HCT116 (cell line): ENCODE measurements around the gene PIK3IP1.

Source experiments
- CEBPB ChIP-seq: IDR thresholded peaks from 2 replicates; pipeline ENCODE4 v1.6.1; 2012; ENCODE audit warnings: low read depth
- CTCF ChIP-seq, 3 experiments: fragments of 200-600 bp in 1 of 3; sonication (generic) in 1 of 3; IDR thresholded peaks in 2 of 3; conservative IDR thresholded peaks in 1 of 3; 2 replicates each; pipeline ENCODE4 v1.5.1; 2012 to 2017; ENCODE audit warnings: low read depth in 2 of 3, low read length in 2 of 3, antibody characterized with exemption in 1 of 3, borderline replicate concordance in 1 of 3, control low read depth in 1 of 3, mild to moderate bottlenecking in 1 of 3, mixed read lengths in 1 of 3, mixed run types in 1 of 3, moderate library complexity in 1 of 3; ENCODE audit not compliant: insufficient read depth in 1 of 3
- EGR1 ChIP-seq: IDR thresholded peaks from 2 replicates; pipeline ENCODE4 v1.6.1; 2012; ENCODE audit warnings: low read depth
- EZH2 ChIP-seq: fragments of 200-600 bp; sonication (generic); IDR thresholded peaks from 2 replicates; pipeline ENCODE4 v1.6.1; 2017; ENCODE audit warnings: antibody characterized with exemption, mixed run types
- POLR2A ChIP-seq: IDR thresholded peaks from 2 replicates; pipeline ENCODE4 v1.7.0; 2011; ENCODE audit warnings: borderline replicate concordance; ENCODE audit not compliant: insufficient read depth, insufficient read length; ENCODE audit errors: extremely low read depth
- ZNF274 ChIP-seq: fragments of 200-500 bp; sonication (Bioruptor generic); IDR thresholded peaks from 2 replicates; pipeline ENCODE4 v1.6.1; 2014; ENCODE audit warnings: mild to moderate bottlenecking, low read depth, low read length, inconsistent platforms

- TF ChIP-seq EGR1 = no peak
- TF ChIP-seq ZNF274 = no peak
- TF ChIP-seq CEBPB = no peak
- TF ChIP-seq POLR2A = no peak
- no peak for TF ChIP-seq CTCF (IDR thresholded peaks at IDR 0.05 in 2 of 3, conservative IDR thresholded peaks at IDR 0.05 in 1 of 3; ENCODE audit: borderline replicate concordance in 1 of 3, insufficient read depth in 1 of 3, low read depth in 2 of 3, low read length in 2 of 3)
- TF ChIP-seq EZH2 = no peak
Observed at GRCh38 chr22:31246687-31247086, 45.6 kb downstream of the PIK3IP1 start.
